Measurements from ENCODE around the gene UQCR11. TPM values are rescaled to one million over a fixed set of nuclear protein-coding genes. Genes with fewer than 3 reads are reported as not detected.

UQCR11 gene
- total and polyA plus RNA-seq, 12 donors, result 47.1 to 336 (median 166) TPM

- WGBS, 4 donors, result 20 to 43% (median 39%) methylated on average over 1 to 10 of the region's 10 CpGs
- peak overlapping the region in 1 of 4 donors; percentile 94 for H3K4me3 ChIP-seq
- DNase-seq, result no peak
These were observed 11.8 kb downstream of the UQCR11 start for GRCh38 chr19:1593501-1593772.

GRCh38 chr19:1592755-1593500 is 12.3 kb downstream of the UQCR11 start, which contains the start of gene MBD3:
Gene MBD3 (minus strand): TSS chr19:1592865. CDS start chr19:1592631, 234 bp downstream.
- Histone ChIP-seq H3K27ac (peak within 1 kb of the TSS; percentile 67 to 100 (median 92)), H3K27me3 (no peaks in the 10 kb centered on the region), H3K9me3 (replicated peaks in 1 of 3) (no peaks in the 10 kb centered on the region), H3K4me1 (replicated peaks in 1 of 2) (peaks cover 12 to 18% of the 10 kb centered on the region in 2 donors), H3K36me3 (replicated peaks in 1 of 2) (peaks cover 0 to 24% of the 10 kb centered on the region in 2 donors), H3K4me3 (peak within 1 kb of the TSS; percentile 42 to 94 (median 64))
- peak in 4 of 6 experiments; percentile 13 to 55 (median 32) for TF ChIP-seq CTCF (IDR thresholded peaks at IDR 0.05)
- TF ChIP-seq POLR2A (IDR thresholded peaks at IDR 0.05), result peak in 1 of 2 donors; percentile 48
- peak; percentile 94 to 96 (median 95) for DNase-seq
- intact Hi-C loops (cut with DNase I), result no loop called here
- WGBS, 4 donors, result 2 to 7% (median 4%) methylated on average over 12 to 64 of the region's 68 CpGs

More at GRCh38 chr19:1593501-1593772, 11.8 kb downstream of the UQCR11 start:
- intact Hi-C loops (cut with DNase I), result no loop called here
- Histone ChIP-seq H3K27ac (no peak overlapping the region), H3K36me3 (replicated peaks in 1 of 2) (peaks cover 0 to 27% of the 10 kb centered on the region in 2 donors), H3K4me1 (replicated peaks in 1 of 2) (peaks cover 12 to 16% of the 10 kb centered on the region in 2 donors), H3K27me3 (no peaks in the 10 kb centered on the region), H3K9me3 (replicated peaks in 1 of 3) (no peaks in the 10 kb centered on the region)
- TF ChIP-seq POLR2A (IDR thresholded peaks at IDR 0.05) (no peak), CTCF (IDR thresholded peaks at IDR 0.05) (no peak)

GRCh38 chr19:1592024-1592754 is 13.1 kb downstream of the UQCR11 start:
- H3K9me3 ChIP-seq (replicated peaks in 1 of 3), result no peaks in the 10 kb centered on the region
- H3K36me3 ChIP-seq (replicated peaks in 1 of 2), result peaks cover 0 to 16% of the 10 kb centered on the region in 2 donors
- peak overlapping the region; percentile 1 to 94 (median 58) for H3K4me3 ChIP-seq
- no peaks in the 10 kb centered on the region for H3K27me3 ChIP-seq
- H3K27ac ChIP-seq, result peak overlapping the region; percentile 67 to 100 (median 92)
- TF ChIP-seq POLR2A (IDR thresholded peaks at IDR 0.05), result peak; percentile 83 to 85
- TF ChIP-seq CTCF (IDR thresholded peaks at IDR 0.05), result peak in 2 of 6 experiments; percentile 5 to 8
- peak; percentile 83 to 92 (median 87) for DNase-seq
- intact Hi-C loops (cut with DNase I), result no loop called here
- 0 to 5% (median 0%) methylated on average over 4 to 94 of the region's 94 CpGs for WGBS, 4 donors
- peaks cover 12 to 25% of the 10 kb centered on the region in 2 donors for H3K4me1 ChIP-seq (replicated peaks in 1 of 2)

GRCh38 chr19:1591421-1592023 is 13.7 kb downstream of the UQCR11 start:
- H3K9me3 ChIP-seq (replicated peaks in 1 of 3), result no peaks in the 10 kb centered on the region
- H3K4me3 ChIP-seq, result peak overlapping the region; percentile 1 to 94 (median 58)
- H3K27me3 ChIP-seq, result no peaks in the 10 kb centered on the region
- H3K36me3 ChIP-seq (replicated peaks in 1 of 2), result peaks cover 0 to 10% of the 10 kb centered on the region in 2 donors
- TF ChIP-seq POLR2A (IDR thresholded peaks at IDR 0.05) (no peak), CTCF (IDR thresholded peaks at IDR 0.05) (no peak)
- DNase-seq, result peak in 1 of 7 donors; percentile 34
- peak overlapping the region; percentile 67 to 100 (median 92) for H3K27ac ChIP-seq
- intact Hi-C loops (cut with DNase I), result no loop called here
- 0 to 2% (median 1%) methylated on average over 15 to 31 of the region's 31 CpGs for WGBS, 4 donors
- H3K4me1 ChIP-seq (replicated peaks in 1 of 2), result peaks cover 12 to 28% of the 10 kb centered on the region in 2 donors
